Neural cell (in vitro differentiated cells): ENCODE data around the gene SLC16A10. TPM values are rescaled to one million over a fixed set of nuclear protein-coding genes. Genes with fewer than 3 reads are reported as not detected.

Experiments used
- H2AFZ ChIP-seq: fragments of 200-600, 300-800 bp; sonication (generic), shearing (Covaris generic); 2 replicates; pipeline ENCODE4 v1.6.0; 2014; ENCODE audit warnings: low read depth, mild to moderate bottlenecking, antibody characterized with exemption, low read length, moderate library complexity
- H3F3A ChIP-seq: fragments of 200-600 bp; shearing (Covaris generic); 2 replicates; pipeline ENCODE4 v1.6.1; 2016; ENCODE audit warnings: mild to moderate bottlenecking, moderate library complexity, mixed read lengths, antibody characterized with exemption, low read length; ENCODE audit not compliant: insufficient read depth, poor library complexity, severe bottlenecking
- H3K27ac ChIP-seq: fragments of 200-600, 300-800 bp; sonication (generic), shearing (Covaris generic); 2 replicates; pipeline ENCODE4 v1.5.1; 2014; ENCODE audit warnings: mild to moderate bottlenecking, low read length, moderate library complexity
- H3K27me3 ChIP-seq: fragments of 300-800, 200-600 bp; sonication (generic), shearing (Covaris generic); 2 replicates; pipeline ENCODE4 v1.6.0; 2014; ENCODE audit warnings: mild to moderate bottlenecking, low read depth, low read length, moderate library complexity; ENCODE audit not compliant: insufficient read depth
- H3K36me3 ChIP-seq: fragments of 300-800, 200-600 bp; sonication (generic), shearing (Covaris generic); 2 replicates; pipeline ENCODE4 v1.5.1; 2014; ENCODE audit warnings: mild to moderate bottlenecking, antibody characterized with exemption, low read length, moderate library complexity; ENCODE audit not compliant: insufficient read depth
- H3K4me2 ChIP-seq: fragments of 300-800, 200-600 bp; sonication (generic), shearing (Covaris generic); 2 replicates; pipeline ENCODE4 v1.6.0; 2014; ENCODE audit warnings: mild to moderate bottlenecking, low read length
- H3K4me3 ChIP-seq: fragments of 300-800, 200-600 bp; sonication (generic), shearing (Covaris generic); 2 replicates; pipeline ENCODE4 v1.5.1; 2014; ENCODE audit warnings: mild to moderate bottlenecking, low read length, moderate library complexity
- H3K79me2 ChIP-seq: fragments of 200-600 bp; shearing (Covaris generic); replicated peaks from 2 replicates; pipeline ENCODE4 v1.6.0; 2014; ENCODE audit warnings: mild to moderate bottlenecking, low read length, moderate library complexity; ENCODE audit not compliant: insufficient read depth
- H3K9ac ChIP-seq: fragments of 300-800, 200-600 bp; sonication (generic), shearing (Covaris generic); 2 replicates; pipeline ENCODE4 v1.6.1; 2016; ENCODE audit warnings: mild to moderate bottlenecking, low read length, mixed read lengths
- H3K9me2 ChIP-seq: fragments of 200-600 bp; shearing (Covaris generic); 2 replicates; pipeline ENCODE4 v1.6.1; 2016; ENCODE audit warnings: mild to moderate bottlenecking, low read length, mixed read lengths; ENCODE audit not compliant: insufficient read depth
- H3K9me3 ChIP-seq: fragments of 200-600, 300-800 bp; sonication (generic), shearing (Covaris generic); 2 replicates; pipeline ENCODE4 v1.6.1; 2016; ENCODE audit warnings: mild to moderate bottlenecking, mixed run types, low read length, moderate library complexity, mixed read lengths
- H4K20me1 ChIP-seq: fragments of 200-600 bp; shearing (Covaris generic); 2 replicates; pipeline ENCODE4 v1.6.1; 2016; ENCODE audit warnings: mild to moderate bottlenecking, mixed run types; ENCODE audit not compliant: insufficient read depth
- EP300 ChIP-seq: fragments of 450-650 bp; conservative IDR thresholded peaks from 2 replicates; pipeline ENCODE4 v1.6.1; 2014; ENCODE audit warnings: antibody characterized with exemption, mild to moderate bottlenecking, moderate library complexity; ENCODE audit not compliant: poor library complexity, severe bottlenecking
- EZH2 ChIP-seq: fragments of 200-600, 300-800 bp; shearing (Covaris generic), sonication (generic); IDR thresholded peaks from 2 replicates; pipeline ENCODE4 v1.6.1; 2014; ENCODE audit warnings: antibody characterized with exemption, low read length, borderline replicate concordance, mild to moderate bottlenecking; ENCODE audit not compliant: insufficient read depth, poor library complexity, severe bottlenecking
- MXI1 ChIP-seq: fragments of 450-650 bp; conservative IDR thresholded peaks from 2 replicates; pipeline ENCODE4 v1.6.1; 2014; ENCODE audit warnings: antibody characterized with exemption, mild to moderate bottlenecking; ENCODE audit not compliant: poor library complexity, severe bottlenecking
- POLR2AphosphoS5 ChIP-seq: IDR thresholded peaks from 2 replicates; pipeline ENCODE4 v1.6.1; 2012
- RAD21 ChIP-seq: fragments of 450-650 bp; conservative IDR thresholded peaks from 2 replicates; pipeline ENCODE4 v1.6.1; 2014; ENCODE audit warnings: antibody characterized with exemption, mild to moderate bottlenecking, moderate library complexity
- SMC3 ChIP-seq: fragments of 450-650 bp; conservative IDR thresholded peaks from 2 replicates; pipeline ENCODE4 v1.6.1; 2014; ENCODE audit warnings: antibody characterized with exemption, mild to moderate bottlenecking, moderate library complexity; ENCODE audit not compliant: poor library complexity
- TAF1 ChIP-seq: IDR thresholded peaks from 2 replicates; pipeline ENCODE4 v1.6.1; 2012; ENCODE audit warnings: low read depth
- polyA plus RNA-seq: library from polyadenylated mRNA; depleted of rRNA; stranded (reverse); fragments of >200 nt; gene quantifications from 2 replicates; pipeline ENCODE4 v1.2.3, GENCODE V29; 2014
- TF ChIP-seq, protein P1 (sequence below): IDR thresholded peaks from 2 replicates; pipeline ENCODE4 v1.6.1; 2012; ENCODE audit warnings: borderline replicate concordance
- TF ChIP-seq, protein P2 (sequence below): fragments of 450-650 bp; IDR thresholded peaks from 2 replicates; pipeline ENCODE4 v1.5.1; 2014; ENCODE audit warnings: antibody characterized with exemption, mild to moderate bottlenecking, moderate library complexity; ENCODE audit not compliant: poor library complexity, severe bottlenecking

The SLC16A10 gene
- polyA plus RNA-seq, 1 donor from 2014 or later, result 1.5 TPM

GRCh38 chr6:111157412-111157811 is 70.1 kb downstream of the SLC16A10 start:
- Histone ChIP-seq H3K36me3 (no peaks in the 10 kb centered on the region), H3K27me3 (no peaks in the 10 kb centered on the region), H3K4me2 (no peak overlapping the region), H3F3A (no peaks in the 10 kb centered on the region), H3K4me3 (no peak overlapping the region), H4K20me1 (no peaks in the 10 kb centered on the region), H2AFZ (no peak overlapping the region), H3K27ac (no peak overlapping the region), H3K9me3 (peaks cover 1% of the 10 kb centered on the region), H3K79me2 (no peaks in the 10 kb centered on the region), H3K9ac (no peak overlapping the region), H3K9me2 (no peaks in the 10 kb centered on the region)
- no peak for TF ChIP-seq EP300
- no peak for TF ChIP-seq RAD21
- no peak for TF ChIP-seq MXI1
- TF ChIP-seq POLR2AphosphoS5, result no peak
- no peak for TF ChIP-seq EZH2
- TF ChIP-seq, protein P1, sequence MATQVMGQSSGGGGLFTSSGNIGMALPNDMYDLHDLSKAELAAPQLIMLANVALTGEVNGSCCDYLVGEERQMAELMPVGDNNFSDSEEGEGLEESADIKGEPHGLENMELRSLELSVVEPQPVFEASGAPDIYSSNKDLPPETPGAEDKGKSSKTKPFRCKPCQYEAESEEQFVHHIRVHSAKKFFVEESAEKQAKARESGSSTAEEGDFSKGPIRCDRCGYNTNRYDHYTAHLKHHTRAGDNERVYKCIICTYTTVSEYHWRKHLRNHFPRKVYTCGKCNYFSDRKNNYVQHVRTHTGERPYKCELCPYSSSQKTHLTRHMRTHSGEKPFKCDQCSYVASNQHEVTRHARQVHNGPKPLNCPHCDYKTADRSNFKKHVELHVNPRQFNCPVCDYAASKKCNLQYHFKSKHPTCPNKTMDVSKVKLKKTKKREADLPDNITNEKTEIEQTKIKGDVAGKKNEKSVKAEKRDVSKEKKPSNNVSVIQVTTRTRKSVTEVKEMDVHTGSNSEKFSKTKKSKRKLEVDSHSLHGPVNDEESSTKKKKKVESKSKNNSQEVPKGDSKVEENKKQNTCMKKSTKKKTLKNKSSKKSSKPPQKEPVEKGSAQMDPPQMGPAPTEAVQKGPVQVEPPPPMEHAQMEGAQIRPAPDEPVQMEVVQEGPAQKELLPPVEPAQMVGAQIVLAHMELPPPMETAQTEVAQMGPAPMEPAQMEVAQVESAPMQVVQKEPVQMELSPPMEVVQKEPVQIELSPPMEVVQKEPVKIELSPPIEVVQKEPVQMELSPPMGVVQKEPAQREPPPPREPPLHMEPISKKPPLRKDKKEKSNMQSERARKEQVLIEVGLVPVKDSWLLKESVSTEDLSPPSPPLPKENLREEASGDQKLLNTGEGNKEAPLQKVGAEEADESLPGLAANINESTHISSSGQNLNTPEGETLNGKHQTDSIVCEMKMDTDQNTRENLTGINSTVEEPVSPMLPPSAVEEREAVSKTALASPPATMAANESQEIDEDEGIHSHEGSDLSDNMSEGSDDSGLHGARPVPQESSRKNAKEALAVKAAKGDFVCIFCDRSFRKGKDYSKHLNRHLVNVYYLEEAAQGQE, result no peak
- TF ChIP-seq TAF1, result no peak
- TF ChIP-seq SMC3, result no peak
- TF ChIP-seq, protein P2, sequence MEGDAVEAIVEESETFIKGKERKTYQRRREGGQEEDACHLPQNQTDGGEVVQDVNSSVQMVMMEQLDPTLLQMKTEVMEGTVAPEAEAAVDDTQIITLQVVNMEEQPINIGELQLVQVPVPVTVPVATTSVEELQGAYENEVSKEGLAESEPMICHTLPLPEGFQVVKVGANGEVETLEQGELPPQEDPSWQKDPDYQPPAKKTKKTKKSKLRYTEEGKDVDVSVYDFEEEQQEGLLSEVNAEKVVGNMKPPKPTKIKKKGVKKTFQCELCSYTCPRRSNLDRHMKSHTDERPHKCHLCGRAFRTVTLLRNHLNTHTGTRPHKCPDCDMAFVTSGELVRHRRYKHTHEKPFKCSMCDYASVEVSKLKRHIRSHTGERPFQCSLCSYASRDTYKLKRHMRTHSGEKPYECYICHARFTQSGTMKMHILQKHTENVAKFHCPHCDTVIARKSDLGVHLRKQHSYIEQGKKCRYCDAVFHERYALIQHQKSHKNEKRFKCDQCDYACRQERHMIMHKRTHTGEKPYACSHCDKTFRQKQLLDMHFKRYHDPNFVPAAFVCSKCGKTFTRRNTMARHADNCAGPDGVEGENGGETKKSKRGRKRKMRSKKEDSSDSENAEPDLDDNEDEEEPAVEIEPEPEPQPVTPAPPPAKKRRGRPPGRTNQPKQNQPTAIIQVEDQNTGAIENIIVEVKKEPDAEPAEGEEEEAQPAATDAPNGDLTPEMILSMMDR, result no peak

DNA sequence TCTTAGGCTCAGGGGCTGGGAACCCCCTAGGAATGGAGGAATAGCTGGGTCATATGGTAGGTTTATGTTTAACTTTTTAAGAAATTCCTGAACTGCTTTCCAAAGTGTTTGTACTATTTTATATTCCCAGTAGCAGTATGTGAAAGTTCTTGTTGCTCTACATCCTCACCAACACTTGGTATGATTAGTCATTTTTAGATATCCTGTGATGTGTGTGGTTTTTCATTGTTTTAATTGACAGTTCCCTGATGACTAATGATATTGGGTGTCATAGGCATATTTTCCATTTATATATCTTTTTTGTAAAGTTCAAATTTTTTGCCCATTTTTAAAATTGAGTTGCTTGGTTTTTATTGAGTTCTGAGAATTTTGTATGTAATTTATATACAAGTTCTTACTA is 72.3 kb downstream of the SLC16A10 start:
- H2AFZ ChIP-seq, result no peak overlapping the region
- TF ChIP-seq EZH2 (no peak), TAF1 (no peak), POLR2AphosphoS5 (no peak), MXI1 (no peak), RAD21 (no peak), SMC3 (no peak), EP300 (no peak)
- TF ChIP-seq, protein P1, result no peak
- TF ChIP-seq, protein P2, result no peak
- H3K9me3 ChIP-seq, result peaks cover 5% of the 10 kb centered on the region
- no peaks in the 10 kb centered on the region for H3K79me2 ChIP-seq
- no peaks in the 10 kb centered on the region for H3K27me3 ChIP-seq
- no peaks in the 10 kb centered on the region for H3K9me2 ChIP-seq
- no peaks in the 10 kb centered on the region for H3K36me3 ChIP-seq
- H4K20me1 ChIP-seq, result no peaks in the 10 kb centered on the region
- no peak overlapping the region for H3K27ac ChIP-seq
- H3K4me2 ChIP-seq, result no peak overlapping the region
- H3F3A ChIP-seq, result no peaks in the 10 kb centered on the region
- no peak overlapping the region for H3K9ac ChIP-seq
- H3K4me3 ChIP-seq, result no peak overlapping the region
